ENCODE measurements around the gene C13orf42. TPM values are rescaled to one million over a fixed set of nuclear protein-coding genes. Genes with fewer than 3 reads are reported as not detected.

C13orf42 gene
- total and polyA plus RNA-seq, 2 experiments from 2014 or later = 9.4 to 96.5 TPM

DNA sequence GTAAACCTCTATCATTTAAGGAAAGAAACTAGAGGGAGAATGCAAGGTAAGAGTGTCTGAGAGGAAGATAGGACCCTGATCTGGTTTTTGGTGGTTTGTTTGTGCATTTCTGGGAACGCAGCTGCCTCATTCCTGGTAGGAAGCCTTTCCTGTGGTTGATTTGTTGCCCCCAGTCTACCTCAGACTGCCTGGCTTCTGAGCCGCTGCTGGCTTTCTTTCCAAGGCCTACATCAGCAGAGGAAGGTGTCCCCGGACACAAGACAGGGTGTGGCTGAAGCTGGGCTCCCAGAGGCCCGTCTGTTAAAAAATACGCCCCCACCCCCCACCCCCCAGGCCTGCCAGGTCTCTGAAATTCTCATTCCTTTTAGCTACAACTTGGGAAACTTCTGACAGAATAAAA, 42.6 kb downstream of the C13orf42 start:
- no peak overlapping the region for H3K4me2 ChIP-seq
- peaks cover 8% of the 10 kb centered on the region; the same call in 1 of the 2 replicates for H3K4me1 ChIP-seq (ENCODE audit: insufficient read depth)
- H3K4me3 ChIP-seq = no peak overlapping the region
- Mint-ChIP-seq H3K36me3 (ENCODE audit: low read depth) (no peaks in the 10 kb centered on the region), H3K27me3 (ENCODE audit: insufficient read depth, low read depth, poor library complexity) (peaks cover 4% of the 10 kb centered on the region), H3K27ac (no peak overlapping the region), H3K4me3 (no peak overlapping the region), H3K9me3 (no peaks in the 10 kb centered on the region), H3K4me1 (peaks cover 19% of the 10 kb centered on the region)
- H3F3A ChIP-seq (replicated peaks; ENCODE audit: low read depth) = 0 out of 2 replicates have a peak, but pooled peaks cover 3% of the 10 kb centered on the region
- ATAC-seq (no peak), DNase-seq (ENCODE audit: low spot score) (no peak)
- no peaks in the 10 kb centered on the region for H4K20me1 ChIP-seq (replicated peaks; ENCODE audit: insufficient read depth)
- no peak overlapping the region for H3K27ac ChIP-seq (ENCODE audit: low read depth)
- peaks cover 4% of the 10 kb centered on the region; the same call in 1 of the 2 replicates for H3K9me2 ChIP-seq (ENCODE audit: insufficient read depth)
- no peaks in the 10 kb centered on the region for H3K79me2 ChIP-seq (replicated peaks; ENCODE audit: insufficient read depth)
- H3K27me3 ChIP-seq (ENCODE audit: insufficient read depth) = no peaks in the 10 kb centered on the region
- no peak for TF ChIP-seq NANOG (IDR thresholded peaks at IDR 0.05; ENCODE audit: borderline replicate concordance)
- no peak for TF ChIP-seq ETS1 (IDR thresholded peaks at IDR 0.05)
- no peak for TF ChIP-seq CREB1 (CRISPR knock-in tag; IDR thresholded peaks at IDR 0.05; ENCODE audit: low read depth)
- no peak for TF ChIP-seq JUNB (IDR thresholded peaks at IDR 0.05; ENCODE audit: unreplicated experiment)
- no peak for TF ChIP-seq ZNF331 (CRISPR knock-in tag; IDR thresholded peaks at IDR 0.05; ENCODE audit: low read depth)
- TF ChIP-seq POLR2AphosphoS5 (IDR thresholded peaks at IDR 0.05; ENCODE audit: low read depth) = no peak
- no peaks in the 10 kb centered on the region for H3K36me3 ChIP-seq (ENCODE audit: insufficient read depth)
- peak overlapping the region; percentile 38; the same call in 1 of the 2 replicates for H2AFZ ChIP-seq

- H3K9me2 ChIP-seq (ENCODE audit: insufficient read depth) = peaks cover 4% of the 10 kb centered on the region; the same call in 1 of the 2 replicates
- H3K4me3 Mint-ChIP-seq = no peak overlapping the region
- H3K27ac ChIP-seq (ENCODE audit: low read depth) = no peak overlapping the region
- H4K20me1 ChIP-seq (replicated peaks; ENCODE audit: insufficient read depth) = no peaks in the 10 kb centered on the region
- DNase-seq (ENCODE audit: low spot score) = no peak
- peaks cover 19% of the 10 kb centered on the region for H3K4me1 Mint-ChIP-seq
- H3K79me2 ChIP-seq (replicated peaks; ENCODE audit: insufficient read depth) = no peaks in the 10 kb centered on the region
- peaks cover 4% of the 10 kb centered on the region for H3K27me3 Mint-ChIP-seq (ENCODE audit: insufficient read depth, low read depth, poor library complexity)
- H2AFZ ChIP-seq = peak overlapping the region; percentile 38; the same call in 1 of the 2 replicates
- H3F3A ChIP-seq (replicated peaks; ENCODE audit: low read depth) = 0 out of 2 replicates have a peak, but pooled peaks cover 3% of the 10 kb centered on the region
- H3K36me3 Mint-ChIP-seq (ENCODE audit: low read depth) = no peaks in the 10 kb centered on the region
- no peak overlapping the region for H3K27ac Mint-ChIP-seq
- H3K36me3 ChIP-seq (ENCODE audit: insufficient read depth) = no peaks in the 10 kb centered on the region
- H3K4me3 ChIP-seq = no peak overlapping the region
- no peaks in the 10 kb centered on the region for H3K9me3 Mint-ChIP-seq
- H3K27me3 ChIP-seq (ENCODE audit: insufficient read depth) = no peaks in the 10 kb centered on the region
- H3K4me1 ChIP-seq (ENCODE audit: insufficient read depth) = peaks cover 8% of the 10 kb centered on the region; the same call in 1 of the 2 replicates
- H3K4me2 ChIP-seq = no peak overlapping the region
- no peak for ATAC-seq
- TF ChIP-seq REST (IDR thresholded peaks at IDR 0.05; ENCODE audit: unreplicated experiment) (no peak), ZNF114 (CRISPR knock-in tag; IDR thresholded peaks at IDR 0.05) (no peak), ZNF462 (CRISPR knock-in tag; IDR thresholded peaks at IDR 0.05) (no peak), STAT1 (IDR thresholded peaks at IDR 0.05; ENCODE audit: unreplicated experiment) (no peak), ZNF331 (CRISPR knock-in tag; IDR thresholded peaks at IDR 0.05; ENCODE audit: low read depth) (no peak)
Observed at GRCh38 chr13:51067706-51068105, 43.4 kb downstream of the C13orf42 start.

All from GM23338 (cell line).